ENCODE data around the gene TMEM117.
"Not testable (repeated sequence)": the region's sequence is repeated elsewhere in the genome, so short reads cannot be mapped to it uniquely, and the experiment has no call there.

Gene TMEM117

GRCh38 chr12:43841253-43841652, 5.4 kb downstream of the TMEM117 start:
- DNase-seq = no peak

- DNase-seq = no peak
Measured at GRCh38 chr12:43842259-43842658, 6.4 kb downstream of the TMEM117 start.

- not testable (repeated sequence) for DNase-seq
Measured at GRCh38 chr12:43847425-43848225, 11.7 kb downstream of the TMEM117 start.

- DNase-seq = no peak
Measured at GRCh38 chr12:43848226-43848507, 12.3 kb downstream of the TMEM117 start.

GRCh38 chr12:43848786-43849185, 12.9 kb downstream of the TMEM117 start:
- no peak for DNase-seq

GRCh38 chr12:43852744-43853143, 16.9 kb downstream of the TMEM117 start:
- DNase-seq = no peak

GRCh38 chr12:43856972-43857371, 21.1 kb downstream of the TMEM117 start:
- no peak for DNase-seq

- no peak for DNase-seq
Measured at GRCh38 chr12:43858096-43858495, 22.2 kb downstream of the TMEM117 start.

- no peak for DNase-seq
Measured at GRCh38 chr12:43858991-43859390, 23.1 kb downstream of the TMEM117 start.

- DNase-seq = no peak
Measured at GRCh38 chr12:43861015-43861839, 25.3 kb downstream of the TMEM117 start.

GRCh38 chr12:43861840-43862150, 25.9 kb downstream of the TMEM117 start:
- no peak for DNase-seq

GRCh38 chr12:43863770-43864366, 28.0 kb downstream of the TMEM117 start:
- no peak for DNase-seq

GRCh38 chr12:43864557-43864956, 28.7 kb downstream of the TMEM117 start:
- not testable (repeated sequence) for DNase-seq

GRCh38 chr12:43869184-43869583, 33.3 kb downstream of the TMEM117 start:
- DNase-seq = no peak

- DNase-seq = not testable (repeated sequence)
Measured at GRCh38 chr12:43869765-43870164, 33.9 kb downstream of the TMEM117 start.

- DNase-seq = not testable (repeated sequence)
Measured at GRCh38 chr12:43871258-43871657, 35.4 kb downstream of the TMEM117 start.

GRCh38 chr12:43872396-43872795, 36.5 kb downstream of the TMEM117 start:
- DNase-seq = no peak

GRCh38 chr12:43878050-43878449, 42.2 kb downstream of the TMEM117 start:
- DNase-seq = no peak

- no peak for DNase-seq
Measured at GRCh38 chr12:43880547-43880946, 44.7 kb downstream of the TMEM117 start.

- peak in 1 of 2 experiments; percentile 17 for DNase-seq
Measured at GRCh38 chr12:43882578-43883178, 46.8 kb downstream of the TMEM117 start.

- DNase-seq = no peak
Measured at GRCh38 chr12:43883311-43883710, 47.4 kb downstream of the TMEM117 start.

- no peak for DNase-seq
Measured at GRCh38 chr12:43883748-43884147, 47.9 kb downstream of the TMEM117 start.

- DNase-seq = no peak
Measured at GRCh38 chr12:43884683-43885410, 49.0 kb downstream of the TMEM117 start.
